HFFc6 (cell line): ENCODE results near the gene ANKRD39. TPM values are rescaled to one million over a fixed set of nuclear protein-coding genes. Genes with fewer than 3 reads are reported as not detected.

Experiments
- DNase-seq: peaks from one replicate; pipeline ENCODE4 v3.0.0-alpha.2; 2018
- H3K27ac Mint-ChIP-seq: 2 replicates; pipeline ENCODE4 v1.8.0; 2020; ENCODE audit warnings: mild to moderate bottlenecking, mixed read lengths
- H3K27me3 Mint-ChIP-seq: 2 replicates; pipeline ENCODE4 v1.8.0; 2021; ENCODE audit warnings: mild to moderate bottlenecking, moderate library complexity, mixed read lengths; ENCODE audit not compliant: insufficient read depth
- H3K36me3 Mint-ChIP-seq: 2 replicates; pipeline ENCODE4 v1.8.0; 2021; ENCODE audit warnings: low read depth, mixed read lengths
- H3K4me1 Mint-ChIP-seq: 2 replicates; pipeline ENCODE4 v1.8.0; 2020; ENCODE audit warnings: low read depth, mixed read lengths
- H3K4me3 Mint-ChIP-seq: 2 replicates; pipeline ENCODE4 v1.8.0; 2020; ENCODE audit warnings: mild to moderate bottlenecking, moderate library complexity, mixed read lengths
- H3K9me3 Mint-ChIP-seq: 2 replicates; pipeline ENCODE4 v1.8.0; 2020; ENCODE audit warnings: mild to moderate bottlenecking, mixed read lengths
- total RNA-seq, 6 experiments: library from RNA; stranded (reverse); fragmentation: NEBNext Ultra II Directional; extraction: Animal tissue kit (Norgen Biotek cat#: 25700); gene quantifications; 2 replicates in 1 of 6; 3 replicates in 5 of 6; pipeline ENCODE4 v1.2.3, GENCODE V29; 2021
- TF ChIP-seq, protein P1 (sequence below): fragments of 200-600 bp; sonication (generic); IDR thresholded peaks from 2 replicates; pipeline ENCODE4 v1.5.0; 2021; ENCODE audit warnings: antibody characterized with exemption, mild to moderate bottlenecking

The ANKRD39 gene
- total RNA-seq, 6 experiments from 2014 or later: 14.7 to 16.3 (median 15.3) TPM

DNA sequence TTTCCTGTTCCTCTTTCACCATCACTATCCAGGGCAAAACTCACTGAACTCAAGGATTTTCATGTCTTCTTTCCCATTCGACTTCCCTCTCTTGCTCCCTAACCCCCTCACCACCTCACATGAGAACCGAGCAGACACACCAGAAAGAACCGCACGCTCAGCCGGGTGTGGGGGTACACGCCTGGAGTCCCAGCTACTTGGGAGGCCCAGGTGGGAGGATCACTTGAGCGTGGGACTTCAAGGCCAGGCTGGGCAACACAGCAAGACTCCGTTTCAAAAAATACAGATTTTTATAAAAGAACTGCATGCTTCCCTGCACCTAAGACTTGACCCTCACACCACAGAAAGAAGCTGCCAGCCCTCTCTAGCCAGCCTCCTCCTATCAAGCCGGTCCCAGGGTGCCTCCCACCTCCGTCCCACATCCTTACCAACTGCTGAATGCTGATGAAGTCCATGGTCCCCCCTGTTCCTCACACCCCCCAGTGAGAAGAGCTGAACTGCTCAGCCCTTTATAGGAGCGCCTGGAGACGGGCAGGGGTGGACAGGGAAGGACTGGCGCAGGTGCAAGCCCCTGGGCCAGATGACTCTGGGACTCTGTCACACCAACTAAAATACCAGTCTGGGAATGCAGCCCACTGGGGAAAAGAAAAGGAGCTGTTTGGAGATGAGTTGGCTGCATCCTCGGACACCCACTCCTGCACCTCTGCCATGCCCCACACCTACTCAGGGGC lies 14.1 kb downstream of the ANKRD39 start, which contains the start of gene ANKRD23:
Gene ANKRD23 (minus strand): TSS at position 484 of the 731 bp plus-strand sequence. CDS start 29 bp downstream, at position 455.
- DNase-seq: no peak
- no peak within 1 kb of the TSS for H3K4me3 Mint-ChIP-seq
- no peaks in the 10 kb centered on the region for H3K4me1 Mint-ChIP-seq
- peaks cover 2% of the 10 kb centered on the region; the same call in 1 of the 2 replicates for H3K27me3 Mint-ChIP-seq
- TF ChIP-seq, protein P1, sequence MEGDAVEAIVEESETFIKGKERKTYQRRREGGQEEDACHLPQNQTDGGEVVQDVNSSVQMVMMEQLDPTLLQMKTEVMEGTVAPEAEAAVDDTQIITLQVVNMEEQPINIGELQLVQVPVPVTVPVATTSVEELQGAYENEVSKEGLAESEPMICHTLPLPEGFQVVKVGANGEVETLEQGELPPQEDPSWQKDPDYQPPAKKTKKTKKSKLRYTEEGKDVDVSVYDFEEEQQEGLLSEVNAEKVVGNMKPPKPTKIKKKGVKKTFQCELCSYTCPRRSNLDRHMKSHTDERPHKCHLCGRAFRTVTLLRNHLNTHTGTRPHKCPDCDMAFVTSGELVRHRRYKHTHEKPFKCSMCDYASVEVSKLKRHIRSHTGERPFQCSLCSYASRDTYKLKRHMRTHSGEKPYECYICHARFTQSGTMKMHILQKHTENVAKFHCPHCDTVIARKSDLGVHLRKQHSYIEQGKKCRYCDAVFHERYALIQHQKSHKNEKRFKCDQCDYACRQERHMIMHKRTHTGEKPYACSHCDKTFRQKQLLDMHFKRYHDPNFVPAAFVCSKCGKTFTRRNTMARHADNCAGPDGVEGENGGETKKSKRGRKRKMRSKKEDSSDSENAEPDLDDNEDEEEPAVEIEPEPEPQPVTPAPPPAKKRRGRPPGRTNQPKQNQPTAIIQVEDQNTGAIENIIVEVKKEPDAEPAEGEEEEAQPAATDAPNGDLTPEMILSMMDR: no peak
- H3K27ac Mint-ChIP-seq: no peak within 1 kb of the TSS
- no peaks in the 10 kb centered on the region; the same call in 1 of the 2 replicates for H3K36me3 Mint-ChIP-seq
- H3K9me3 Mint-ChIP-seq: no peaks in the 10 kb centered on the region

DNA sequence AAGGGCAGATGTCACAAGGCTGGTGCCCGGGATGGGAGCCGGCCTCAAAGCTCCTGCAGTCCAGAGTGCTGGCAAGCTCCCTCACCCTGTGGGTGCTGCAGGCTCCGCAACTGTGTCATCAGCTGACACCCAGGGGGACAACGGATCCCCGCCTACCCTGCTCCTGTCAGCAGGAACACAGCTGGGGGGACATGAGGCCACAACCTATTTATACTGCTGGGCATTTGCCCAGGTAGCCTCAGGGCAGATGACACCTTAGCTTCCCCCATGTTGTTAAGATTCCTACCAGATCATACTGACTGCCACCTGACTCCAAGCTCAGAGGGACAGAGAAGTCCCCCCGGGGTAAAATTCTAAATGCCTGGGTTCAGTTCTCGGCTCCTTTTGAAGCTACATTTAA lies 15.2 kb downstream of the ANKRD39 start:
- Mint-ChIP-seq H3K9me3 (no peaks in the 10 kb centered on the region), H3K4me3 (no peak overlapping the region), H3K36me3 (no peaks in the 10 kb centered on the region; the same call in 1 of the 2 replicates), H3K4me1 (no peaks in the 10 kb centered on the region), H3K27me3 (peaks cover 2% of the 10 kb centered on the region; the same call in 1 of the 2 replicates), H3K27ac (no peak overlapping the region)
- no peak for DNase-seq
- TF ChIP-seq, protein P1: no peak

DNA sequence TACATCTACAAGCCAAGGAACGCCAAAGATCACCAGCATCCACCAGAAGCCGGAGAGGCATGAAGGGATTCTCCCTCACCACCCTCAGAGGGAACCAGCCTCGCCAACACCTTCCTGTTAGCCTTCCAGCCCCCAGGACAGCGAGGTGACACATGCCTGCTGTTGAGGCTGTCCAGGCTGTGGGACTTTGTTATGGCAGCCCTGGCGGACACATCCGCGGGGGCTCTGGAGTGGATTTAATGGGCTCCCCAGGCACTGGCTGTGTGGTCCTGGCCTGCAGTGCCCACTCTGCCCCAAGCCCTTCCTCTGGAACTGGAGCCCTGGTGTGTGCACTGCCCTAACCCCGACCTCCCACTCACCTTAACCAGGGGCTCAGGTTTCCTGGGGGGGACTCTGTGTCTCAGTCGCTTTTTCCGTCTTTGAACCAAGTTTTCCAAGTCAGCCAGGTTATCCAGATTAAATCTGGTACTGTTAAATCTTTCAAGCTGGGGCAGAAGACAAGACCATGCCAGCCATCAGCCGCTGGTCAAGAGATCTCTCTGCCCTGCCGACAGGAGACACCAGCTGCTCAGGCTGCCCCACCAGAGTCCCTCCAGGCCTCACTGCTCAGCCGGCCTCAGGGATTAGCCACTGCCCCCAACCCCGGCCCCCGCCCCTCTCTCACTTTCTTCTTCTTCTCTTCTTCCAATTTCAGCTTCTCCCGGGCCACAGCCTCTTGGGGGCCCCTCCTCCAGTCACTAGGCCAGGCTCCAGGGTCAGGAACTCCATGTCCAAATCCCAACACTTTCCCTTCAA lies 15.9 kb downstream of the ANKRD39 start:
- peaks cover 2% of the 10 kb centered on the region for H3K27me3 Mint-ChIP-seq
- no peak overlapping the region for H3K4me3 Mint-ChIP-seq
- TF ChIP-seq, protein P1: no peak
- no peak for DNase-seq
- no peaks in the 10 kb centered on the region; the same call in 1 of the 2 replicates for H3K36me3 Mint-ChIP-seq
- no peaks in the 10 kb centered on the region for H3K9me3 Mint-ChIP-seq
- no peak overlapping the region for H3K27ac Mint-ChIP-seq
- H3K4me1 Mint-ChIP-seq: no peaks in the 10 kb centered on the region

DNA sequence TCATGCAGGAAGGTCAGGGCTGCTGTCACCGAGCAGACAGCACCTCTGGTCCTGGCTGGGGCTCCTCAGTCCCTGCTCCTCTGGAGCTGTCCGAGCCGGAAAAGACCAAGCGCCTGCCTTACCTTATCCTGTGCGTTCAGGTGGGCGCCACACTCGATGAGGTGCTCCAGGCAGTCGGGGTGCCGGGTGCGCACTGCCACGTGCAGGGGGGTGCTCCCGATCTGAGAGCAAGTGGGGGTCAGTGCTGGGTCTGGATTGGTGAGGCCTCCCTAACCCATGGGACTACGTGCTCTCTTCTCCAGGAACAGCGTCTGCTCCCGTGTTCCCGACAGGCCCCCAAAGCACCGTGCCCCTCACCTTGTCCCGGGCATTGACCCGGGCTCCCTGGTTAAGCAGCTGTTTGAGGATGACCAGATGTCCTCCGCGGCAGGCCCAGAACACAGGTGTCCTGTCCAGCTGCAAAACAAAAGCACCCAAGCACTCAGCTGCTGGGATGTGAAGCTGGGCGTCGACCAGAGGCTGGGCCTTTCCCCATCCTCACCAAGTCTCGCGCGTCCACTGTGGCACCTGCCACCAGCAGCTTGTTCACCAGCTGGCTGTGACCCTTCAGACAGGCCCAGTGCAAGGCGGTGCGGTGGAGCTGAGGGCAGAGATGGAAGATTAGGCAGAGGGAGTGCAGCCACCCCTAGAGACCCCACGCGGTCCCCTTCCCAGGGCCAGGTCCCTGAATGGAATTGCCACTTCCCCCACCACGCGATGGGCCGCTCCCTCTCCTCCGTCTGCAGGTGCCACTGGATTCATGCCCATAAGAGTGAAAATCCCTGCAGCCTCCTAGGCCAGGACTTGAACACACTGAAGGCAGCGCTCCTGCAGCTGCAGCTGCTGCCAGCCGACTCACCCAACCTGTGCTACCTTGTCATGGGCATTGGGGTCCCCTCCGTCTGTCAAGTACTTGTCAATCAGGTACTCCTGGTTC lies 17.7 kb downstream of the ANKRD39 start:
- H3K4me3 Mint-ChIP-seq: no peak overlapping the region
- no peaks in the 10 kb centered on the region for H3K36me3 Mint-ChIP-seq

More for the DNA sequence above, 17.7 kb downstream of the ANKRD39 start:
- no peak for DNase-seq
- no peaks in the 10 kb centered on the region for H3K9me3 Mint-ChIP-seq
- TF ChIP-seq, protein P1: no peak
- H3K27me3 Mint-ChIP-seq: peaks cover 2% of the 10 kb centered on the region
- no peaks in the 10 kb centered on the region for H3K4me1 Mint-ChIP-seq
- H3K27ac Mint-ChIP-seq: no peak overlapping the region
